K562 (cell line): ENCODE data around the gene FOXJ3.

ENCODE experiments used
- CBX8 ChIP-seq: fragments of 200-600 bp; sonication (generic); IDR thresholded peaks from 2 replicates; pipeline ENCODE4 v1.6.1; 2012; ENCODE audit warnings: borderline replicate concordance, mixed run types, low read depth, mild to moderate bottlenecking, moderate library complexity, mixed read lengths, low read length, control low read depth, inconsistent platforms; ENCODE audit not compliant: poor library complexity, severe bottlenecking; ENCODE audit errors: extremely low read depth
- DNMT1 ChIP-seq: fragments of 450-650 bp; IDR thresholded peaks from 2 replicates; pipeline ENCODE4 v1.6.1; 2016; ENCODE audit warnings: antibody characterized with exemption, mild to moderate bottlenecking
- RBM22 ChIP-seq: fragments of 200-400 bp; formaldehyde crosslinking; IDR thresholded peaks from 2 replicates; pipeline ENCODE4 v1.6.1; 2018; ENCODE audit warnings: low read length, low read depth; ENCODE audit not compliant: poor library complexity, severe bottlenecking
- ZNF274 ChIP-seq: IDR thresholded peaks from 2 replicates; pipeline ENCODE4 v1.6.1; 2011; ENCODE audit warnings: low read depth, mild to moderate bottlenecking, low read length, moderate library complexity, borderline replicate concordance
- TF ChIP-seq, protein P1 (sequence below), 3 experiments: IDR thresholded peaks in 2 of 3; conservative IDR thresholded peaks in 1 of 3; 2 replicates each; pipeline ENCODE4 v1.5.1; 2011 to 2012; ENCODE audit warnings: low read length in 3 of 3, mild to moderate bottlenecking in 3 of 3, control low read depth in 2 of 3, improper control_type of control experiment in 1 of 3, inconsistent platforms in 1 of 3, low read depth in 1 of 3, mixed read lengths in 1 of 3, moderate library complexity in 1 of 3; ENCODE audit not compliant: insufficient read depth in 2 of 3

DNA sequence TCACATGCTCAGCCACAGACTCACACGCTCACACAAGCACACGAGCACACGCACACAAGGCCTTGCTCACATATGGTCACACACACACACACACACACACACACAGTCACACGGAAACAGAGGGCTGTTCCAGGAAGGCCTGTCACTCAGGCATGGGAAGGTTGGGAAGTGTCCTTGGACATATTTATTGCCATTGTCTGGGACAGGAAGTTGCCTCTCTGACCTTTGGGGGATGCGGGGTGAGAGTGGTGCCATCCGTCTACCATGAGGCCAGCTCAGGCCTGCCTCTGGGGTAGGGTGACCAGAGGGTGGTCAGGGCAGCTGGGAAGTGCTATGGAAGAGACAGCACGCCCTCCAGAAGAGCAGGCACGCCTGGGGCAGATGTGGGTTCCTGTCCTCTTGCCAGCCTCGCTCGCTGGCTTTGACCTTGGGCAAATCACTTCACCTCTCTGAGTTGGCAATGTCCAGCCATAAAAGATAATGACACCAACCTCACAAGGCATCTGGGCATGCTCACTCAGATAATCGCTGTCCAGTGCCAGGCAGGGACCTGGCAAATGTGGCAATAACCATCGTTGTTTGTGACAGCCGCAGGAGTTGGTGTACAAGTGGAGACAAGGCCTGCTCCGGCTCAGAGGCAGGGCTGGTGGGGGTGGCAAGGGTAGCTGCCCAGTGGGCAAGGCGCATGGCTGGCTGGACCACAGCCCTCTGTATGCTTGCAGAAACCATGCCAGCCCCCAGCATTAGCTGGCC lies 162.5 kb downstream of the FOXJ3 start:
- TF ChIP-seq, protein P1, sequence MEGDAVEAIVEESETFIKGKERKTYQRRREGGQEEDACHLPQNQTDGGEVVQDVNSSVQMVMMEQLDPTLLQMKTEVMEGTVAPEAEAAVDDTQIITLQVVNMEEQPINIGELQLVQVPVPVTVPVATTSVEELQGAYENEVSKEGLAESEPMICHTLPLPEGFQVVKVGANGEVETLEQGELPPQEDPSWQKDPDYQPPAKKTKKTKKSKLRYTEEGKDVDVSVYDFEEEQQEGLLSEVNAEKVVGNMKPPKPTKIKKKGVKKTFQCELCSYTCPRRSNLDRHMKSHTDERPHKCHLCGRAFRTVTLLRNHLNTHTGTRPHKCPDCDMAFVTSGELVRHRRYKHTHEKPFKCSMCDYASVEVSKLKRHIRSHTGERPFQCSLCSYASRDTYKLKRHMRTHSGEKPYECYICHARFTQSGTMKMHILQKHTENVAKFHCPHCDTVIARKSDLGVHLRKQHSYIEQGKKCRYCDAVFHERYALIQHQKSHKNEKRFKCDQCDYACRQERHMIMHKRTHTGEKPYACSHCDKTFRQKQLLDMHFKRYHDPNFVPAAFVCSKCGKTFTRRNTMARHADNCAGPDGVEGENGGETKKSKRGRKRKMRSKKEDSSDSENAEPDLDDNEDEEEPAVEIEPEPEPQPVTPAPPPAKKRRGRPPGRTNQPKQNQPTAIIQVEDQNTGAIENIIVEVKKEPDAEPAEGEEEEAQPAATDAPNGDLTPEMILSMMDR (IDR thresholded peaks at IDR 0.05 in 2 of 3, conservative IDR thresholded peaks at IDR 0.05 in 1 of 3; ENCODE audit: insufficient read depth in 2 of 3, low read depth in 1 of 3, low read length in 3 of 3): no peak
- TF ChIP-seq CBX8: no peak
- no peak for TF ChIP-seq ZNF274
- no peak for TF ChIP-seq RBM22
- TF ChIP-seq DNMT1: no peak
